IMR-90 (cell line): ENCODE measurements around the gene RPS6KL1. TPM values are rescaled to one million over a fixed set of nuclear protein-coding genes. Genes with fewer than 3 reads are reported as not detected.

ENCODE experiments used
- ATAC-seq: fragments of 200-7000 bp; cut with Tn5 transposase; 2 replicates; pipeline ENCODE4 v1.9.1; 2020; ENCODE audit warnings: low read depth, mild to moderate bottlenecking, moderate library complexity
- BruUV-seq: library from RNA; stranded (reverse); fragments of 400-500 nt; replicated peaks from 2 replicates; lab custom pipeline; 2021; lab: Mats Ljungman, UMichigan
- CTCF ChIA-PET: fragments of 300-600 bp; formaldehyde crosslinking; extraction: SDS; loops from one replicate; lab custom pipeline; 2021; ENCODE audit warnings: antibody characterized with exemption; lab: Yijun Ruan, JAX
- POLR2A ChIA-PET: fragments of 300-600 bp; sonication (Branson Sonifier 250); formaldehyde crosslinking; loops from one replicate; lab custom pipeline; 2022; ENCODE audit warnings: antibody characterized with exemption; ENCODE audit not compliant: unreplicated experiment; lab: Charles Lee
- DNase-seq: peaks from one replicate; pipeline ENCODE4 v3.0.0; 2013
- H2AFZ ChIP-seq: replicated peaks from 2 replicates; pipeline ENCODE3; 2013; ENCODE audit warnings: low read length, mild to moderate bottlenecking; ENCODE audit not compliant: poor library complexity
- H2AK5ac ChIP-seq: 2 replicates; pipeline ENCODE4 v1.6.1; 2013; ENCODE audit warnings: low read depth, low read length, inconsistent platforms
- H2AK9ac ChIP-seq: replicated peaks from 2 replicates; pipeline ENCODE3; 2013; ENCODE audit warnings: mild to moderate bottlenecking, low read depth, low read length, moderate library complexity; ENCODE audit not compliant: poor library complexity
- H2BK120ac ChIP-seq: 2 replicates; pipeline ENCODE4 v1.6.1; 2013; ENCODE audit warnings: low read depth, low read length, inconsistent platforms
- H2BK15ac ChIP-seq: 3 replicates; pipeline ENCODE4 v1.6.1; 2013; ENCODE audit warnings: low read depth, low read length, inconsistent platforms
- H2BK20ac ChIP-seq: 2 replicates; pipeline ENCODE4 v1.6.1; 2013; ENCODE audit warnings: low read depth, mild to moderate bottlenecking, inconsistent platforms, low read length, moderate library complexity
- H2BK5ac ChIP-seq: 2 replicates; pipeline ENCODE4 v1.6.1; 2013; ENCODE audit warnings: mild to moderate bottlenecking, low read depth, low read length, inconsistent platforms; ENCODE audit not compliant: poor library complexity, severe bottlenecking
- H3K14ac ChIP-seq: replicated peaks from 2 replicates; pipeline ENCODE4 v1.6.1; 2013; ENCODE audit warnings: low read depth, low read length, inconsistent platforms
- H3K18ac ChIP-seq: 2 replicates; pipeline ENCODE4 v1.6.1; 2013; ENCODE audit warnings: low read depth, low read length, control low read depth
- H3K23ac ChIP-seq: 2 replicates; pipeline ENCODE4 v1.6.1; 2013; ENCODE audit warnings: low read depth, low read length, inconsistent platforms
- H3K27ac ChIP-seq: 2 replicates; pipeline ENCODE4 v1.5.1; 2013; ENCODE audit warnings: mild to moderate bottlenecking, control low read depth, low read length; ENCODE audit not compliant: insufficient read depth
- H3K27me3 ChIP-seq: 2 replicates; pipeline ENCODE4 v1.6.1; 2013; ENCODE audit warnings: low read length; ENCODE audit not compliant: control insufficient read depth, insufficient read depth
- H3K36me3 ChIP-seq: 2 replicates; pipeline ENCODE4 v1.6.1; 2013; ENCODE audit warnings: low read length, mixed read lengths; ENCODE audit not compliant: control insufficient read depth, insufficient read depth
- H3K4ac ChIP-seq: 2 replicates; pipeline ENCODE4 v1.6.1; 2013; ENCODE audit warnings: low read depth, low read length, inconsistent platforms
- H3K4me1 ChIP-seq: 2 replicates; pipeline ENCODE4 v1.6.1; 2013; ENCODE audit warnings: low read length, mixed read lengths; ENCODE audit not compliant: control insufficient read depth, insufficient read depth
- H3K4me2 ChIP-seq: 2 replicates; pipeline ENCODE4 v1.6.1; 2013; ENCODE audit warnings: low read depth, mild to moderate bottlenecking, control low read depth, low read length, moderate library complexity
- H3K4me3 ChIP-seq: 2 replicates; pipeline ENCODE4 v1.5.1; 2013; ENCODE audit warnings: low read depth, mild to moderate bottlenecking, control low read depth, low read length, moderate library complexity; ENCODE audit not compliant: insufficient read depth
- H3K56ac ChIP-seq: 2 replicates; pipeline ENCODE4 v1.6.1; 2013; ENCODE audit warnings: low read length, inconsistent platforms; ENCODE audit not compliant: insufficient read depth; ENCODE audit errors: extremely low read depth
- H3K79me1 ChIP-seq, 2 experiments: 2 replicates each; pipeline ENCODE4 v1.6.1; 2013; ENCODE audit warnings: low read length in 2 of 2, inconsistent platforms in 1 of 2, low read depth in 1 of 2
- H3K9ac ChIP-seq: 2 replicates; pipeline ENCODE4 v1.6.1; 2013; ENCODE audit warnings: low read depth, low read length, control low read depth
- H3K9me1 ChIP-seq: 2 replicates; pipeline ENCODE4 v1.6.1; 2013; ENCODE audit warnings: low read length, inconsistent platforms; ENCODE audit not compliant: insufficient read depth
- H3K9me3 ChIP-seq: 2 replicates; pipeline ENCODE4 v1.6.1; 2013; ENCODE audit warnings: low read length; ENCODE audit not compliant: control insufficient read depth, insufficient read depth
- H4K20me1 ChIP-seq: 2 replicates; pipeline ENCODE4 v1.6.1; 2013; ENCODE audit warnings: low read length, inconsistent platforms; ENCODE audit not compliant: insufficient read depth
- H4K5ac ChIP-seq: 2 replicates; pipeline ENCODE4 v1.6.1; 2013; ENCODE audit warnings: mild to moderate bottlenecking, low read depth, low read length, control low read depth
- H4K8ac ChIP-seq, 2 experiments: 2 replicates each; pipeline ENCODE4 v1.6.1; 2013; ENCODE audit warnings: low read depth in 2 of 2, low read length in 2 of 2, control low read depth in 1 of 2, inconsistent platforms in 1 of 2
- H4K91ac ChIP-seq: 2 replicates; pipeline ENCODE4 v1.6.1; 2013; ENCODE audit warnings: low read depth, low read length, inconsistent platforms; ENCODE audit not compliant: insufficient read depth
- BHLHE40 ChIP-seq: fragments of 150-350 bp; IDR thresholded peaks from 2 replicates; pipeline ENCODE4 v1.6.1; 2016; ENCODE audit warnings: mild to moderate bottlenecking, low read depth, low read length
- CEBPB ChIP-seq: IDR thresholded peaks from 2 replicates; pipeline ENCODE4 v1.6.1; 2012; ENCODE audit warnings: low read depth, low read length, improper control_type of control experiment
- CTCF ChIP-seq: conservative IDR thresholded peaks from 2 replicates; pipeline ENCODE4 v1.5.1; 2012; ENCODE audit warnings: mild to moderate bottlenecking, low read depth, low read length, improper control_type of control experiment
- FOS ChIP-seq: fragments of 150-350 bp; IDR thresholded peaks from 2 replicates; pipeline ENCODE4 v1.6.1; 2016; ENCODE audit warnings: low read depth, low read length
- MAZ ChIP-seq: IDR thresholded peaks from 2 replicates; pipeline ENCODE4 v1.6.1; 2012; ENCODE audit warnings: low read depth, mild to moderate bottlenecking, low read length, improper control_type of control experiment, moderate library complexity, borderline replicate concordance
- POLR2A ChIP-seq: IDR thresholded peaks from 2 replicates; pipeline ENCODE4 v1.6.1; 2012; ENCODE audit warnings: mild to moderate bottlenecking, low read depth, low read length
- RAD21 ChIP-seq: IDR thresholded peaks from 2 replicates; pipeline ENCODE4 v1.6.1; 2012; ENCODE audit warnings: low read length, improper control_type of control experiment
- RCOR1 ChIP-seq: IDR thresholded peaks from 2 replicates; pipeline ENCODE4 v1.6.1; 2012; ENCODE audit warnings: mild to moderate bottlenecking, low read length, improper control_type of control experiment; ENCODE audit not compliant: insufficient replicate concordance
- RFX5 ChIP-seq: IDR thresholded peaks from 2 replicates; pipeline ENCODE4 v1.8.0; 2012; ENCODE audit warnings: low read depth, mild to moderate bottlenecking, low read length, moderate library complexity
- SMC3 ChIP-seq: fragments of 150-350 bp; IDR thresholded peaks from 2 replicates; pipeline ENCODE4 v1.6.1; 2016; ENCODE audit warnings: low read depth, mild to moderate bottlenecking, antibody characterized with exemption, low read length, moderate library complexity
- USF2 ChIP-seq: fragments of 150-350 bp; IDR thresholded peaks from 2 replicates; pipeline ENCODE4 v1.6.1; 2017; ENCODE audit warnings: mild to moderate bottlenecking, antibody characterized with exemption, low read length, low read depth
- WGBS, 2 experiments: methylation state at CpG; one replicate each; pipeline versions ENCODE4 v1.1.5 to v1.1.7; 2013; ENCODE audit warnings: missing lambda C conversion rate in 2 of 2; ENCODE audit not compliant: insufficient read length in 1 of 2; ENCODE audit errors: extremely low coverage in 2 of 2; 5-methylcytosine and 5-hydroxymethylcytosine counted together
- dilution Hi-C: fragments of 300-500 bp; cut with HindIII; formaldehyde crosslinking; loops from one replicate; pipeline ENCODE4 v1.14.3; 2018; ENCODE audit warnings: low sequenced_read_pairs; ENCODE audit not compliant: unreplicated experiment
- in situ Hi-C: fragments of 300-500 bp; cut with MboI; formaldehyde crosslinking; loops from 3 replicates; pipeline ENCODE4 v1.14.3; 2019; ENCODE audit warnings: low sequenced_read_pairs, inconsistent platforms, mixed read lengths
- intact Hi-C: fragments of 100-400 bp; cut with micrococcal nuclease; formaldehyde crosslinking; loops from 2 replicates; pipeline ENCODE4 v1.10.0; 2022
- polyA plus RNA-seq, 3 experiments: library from polyadenylated mRNA; depleted of rRNA; stranded (reverse); fragments of >200 nt; gene quantifications; 2 replicates each; pipeline ENCODE4 v1.2.3, GENCODE V29; 2012; ENCODE audit warnings: low replicate concordance in 1 of 3
- total RNA-seq: library from RNA; depleted of rRNA; stranded (reverse); fragments of >200 nt; gene quantifications from 2 replicates; pipeline ENCODE4 v1.2.3, GENCODE V29; 2012
- TF ChIP-seq, protein P1 (sequence below): fragments of 150-350 bp; IDR thresholded peaks from 2 replicates; pipeline ENCODE4 v1.6.1; 2016; ENCODE audit warnings: low read depth, mild to moderate bottlenecking, low read length, moderate library complexity, borderline replicate concordance

The RPS6KL1 gene
- total and polyA plus RNA-seq, 2 of the 4 experiments (the other 2 are of a cell fraction), result 0.72 to 1.7 TPM

GRCh38 chr14:74945261-74945851 is 22.3 kb upstream of the RPS6KL1 start:
- Histone ChIP-seq H3K9me1 (peaks cover 8% of the 10 kb centered on the region), H2BK15ac (no peak overlapping the region), H2BK20ac (no peak overlapping the region), H3K27ac (no peak overlapping the region), H3K9ac (no peak overlapping the region), H3K23ac (no peak overlapping the region), H4K20me1 (no peaks in the 10 kb centered on the region), H3K27me3 (no peaks in the 10 kb centered on the region), H3K79me1 (no peaks in the 10 kb centered on the region), H3K36me3 (no peaks in the 10 kb centered on the region), H3K4ac (no peak overlapping the region), H4K5ac (no peak overlapping the region), H3K4me1 (peaks cover 11% of the 10 kb centered on the region), H2BK120ac (no peak overlapping the region), H2BK5ac (no peak overlapping the region), H3K9me3 (no peaks in the 10 kb centered on the region), H2AFZ (no peak overlapping the region), H2AK9ac (peak overlapping the region; percentile 62), H2AK5ac (0 out of 2 replicates have a peak overlapping the region, but pooled peaks have one; percentile 87), H3K18ac (no peak overlapping the region), H3K56ac (no peak overlapping the region), H3K4me2 (no peak overlapping the region), H3K14ac (no peak overlapping the region), H4K91ac (no peak overlapping the region; the same call in 1 of the 2 replicates), H3K4me3 (no peak overlapping the region), H4K8ac (no peak overlapping the region)
- DNase-seq (no peak), ATAC-seq (no peak)
- WGBS, 2 experiments, result 68% methylated on average over 3 of the region's 17 CpGs; no CpG with 5 or more reads in 1 of the 2 experiments
- dilution Hi-C loops (no loop called here), in situ Hi-C loops (no loop called here), intact Hi-C loops (loop anchor here (10.0 kb wide), 1 partner anchor 349 kb away; no protein-coding TSS in a partner anchor)
- CTCF ChIA-PET, result interaction anchor here (0.9 to 1.3 kb wide), 4 partner anchors 14 to 143 kb away, joined by 3 to 4 read pairs (median 3); partner anchors contain the start of gene ACYP1
- POLR2A ChIA-PET, result no interaction called here
- no TSS peak for BruUV-seq
- TF ChIP-seq, protein P1, sequence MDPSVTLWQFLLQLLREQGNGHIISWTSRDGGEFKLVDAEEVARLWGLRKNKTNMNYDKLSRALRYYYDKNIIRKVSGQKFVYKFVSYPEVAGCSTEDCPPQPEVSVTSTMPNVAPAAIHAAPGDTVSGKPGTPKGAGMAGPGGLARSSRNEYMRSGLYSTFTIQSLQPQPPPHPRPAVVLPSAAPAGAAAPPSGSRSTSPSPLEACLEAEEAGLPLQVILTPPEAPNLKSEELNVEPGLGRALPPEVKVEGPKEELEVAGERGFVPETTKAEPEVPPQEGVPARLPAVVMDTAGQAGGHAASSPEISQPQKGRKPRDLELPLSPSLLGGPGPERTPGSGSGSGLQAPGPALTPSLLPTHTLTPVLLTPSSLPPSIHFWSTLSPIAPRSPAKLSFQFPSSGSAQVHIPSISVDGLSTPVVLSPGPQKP, result no peak
- TF ChIP-seq USF2 (no peak), BHLHE40 (no peak), MAZ (no peak), SMC3 (0 out of 2 replicates have a peak, but pooled peaks have one; percentile 5), CEBPB (no peak), POLR2A (no peak), RAD21 (peak; percentile 24; the same call in 1 of the 2 replicates), CTCF (peak; percentile 44), RCOR1 (no peak), RFX5 (no peak), FOS (no peak)
